Stimulated activated CD4-positive, alpha-beta T cell treated with anti-CD3 and anti-CD28 coated beads, Interleukin-12 subunit alpha, Interleukin-12 subunit beta, amount 100 ng/mL, for 24 hours (primary cell): ENCODE results near the gene HMG20B.
"Not testable (repeated sequence)": the region's sequence is repeated elsewhere in the genome, so short reads cannot be mapped to it uniquely, and the experiment has no call there.

Experiments
- DNase-seq, 2 experiments: peaks; one replicate each; pipeline ENCODE4 v3.0.0-alpha.2; 2020; ENCODE audit warnings: low read depth in 2 of 2

Gene HMG20B

GRCh38 chr19:3584036-3584802 is 11.5 kb downstream of the HMG20B start:
- DNase-seq, result not testable (repeated sequence)

- DNase-seq, result no peak
These were observed 12.8 kb downstream of the HMG20B start, which contains the start of gene GIPC3 for GRCh38 chr19:3585301-3586126. TSS of gene GIPC3 (plus strand) at chr19:3585478. CDS start at chr19:3585598, 120 bp downstream.

- DNase-seq, result peak in 1 of 2 experiments; percentile 27
These were observed 13.4 kb downstream of the HMG20B start for GRCh38 chr19:3586127-3586626.

- no peak for DNase-seq
These were observed 14.1 kb downstream of the HMG20B start for GRCh38 chr19:3586707-3587346.

GRCh38 chr19:3589439-3589838 is 16.7 kb downstream of the HMG20B start:
- no peak for DNase-seq

GRCh38 chr19:3589949-3590348 is 17.2 kb downstream of the HMG20B start:
- no peak for DNase-seq

GRCh38 chr19:3590991-3591659 is 18.4 kb downstream of the HMG20B start:
- DNase-seq, result no peak

- DNase-seq, result no peak
These were observed 19.3 kb downstream of the HMG20B start for GRCh38 chr19:3591876-3592613.

GRCh38 chr19:3593156-3593555 is 20.4 kb downstream of the HMG20B start:
- DNase-seq, result no peak

GRCh38 chr19:3595521-3596061 is 22.8 kb downstream of the HMG20B start:
- DNase-seq, result no peak

GRCh38 chr19:3599776-3600187 is 27.0 kb downstream of the HMG20B start:
- no peak for DNase-seq

GRCh38 chr19:3601021-3601420 is 28.3 kb downstream of the HMG20B start:
- DNase-seq, result no peak

GRCh38 chr19:3603121-3603811 is 30.5 kb downstream of the HMG20B start:
- no peak for DNase-seq

- DNase-seq, result no peak
These were observed 31.7 kb downstream of the HMG20B start for GRCh38 chr19:3604227-3604986.

GRCh38 chr19:3604987-3605343 is 32.2 kb downstream of the HMG20B start:
- no peak for DNase-seq

GRCh38 chr19:3605361-3605760 is 32.6 kb downstream of the HMG20B start:
- no peak for DNase-seq

- no peak for DNase-seq
These were observed 33.0 kb downstream of the HMG20B start for GRCh38 chr19:3605770-3606169.

GRCh38 chr19:3606174-3606689 is 33.5 kb downstream of the HMG20B start:
- DNase-seq, result no peak

GRCh38 chr19:3606690-3607289 is 34.0 kb downstream of the HMG20B start, which contains the start of gene TBXA2R:
TSS of gene TBXA2R (minus strand) at chr19:3606875. CDS start at chr19:3600634, 6,241 bp downstream.
- peak; percentile 18 to 65 for DNase-seq
